Endothelial cell of umbilical vein (primary cell): ENCODE results near the gene FGF6. TPM values are rescaled to one million over a fixed set of nuclear protein-coding genes. Genes with fewer than 3 reads are reported as not detected.
"Not testable (repeated sequence)": the region's sequence is repeated elsewhere in the genome, so short reads cannot be mapped to it uniquely, and the experiment has no call there.

ENCODE experiments used
- BruUV-seq: library from RNA; stranded (reverse); fragments of 400-500 nt; replicated peaks from 2 replicates; lab custom pipeline; 2021; lab: Mats Ljungman, UMichigan
- CTCF ChIA-PET: fragments of 300-600, 350-600 bp; sonication (Branson Sonifier 250); formaldehyde crosslinking; loops from one replicate; lab custom pipeline; 2021; ENCODE audit warnings: antibody characterized with exemption, inconsistent platforms; lab: Charles Lee
- POLR2A ChIA-PET: fragments of 300-600, 350-600 bp; sonication (Branson Sonifier 250); formaldehyde crosslinking; loops from one replicate; lab custom pipeline; 2021; ENCODE audit warnings: antibody characterized with exemption, inconsistent platforms; lab: Charles Lee
- DNase-seq: peaks from one replicate; pipeline ENCODE4 v3.0.0-alpha.2; 2011; ENCODE audit warnings: low read depth, low spot score
- FAIRE-seq: peaks from 2 replicates; lab custom pipeline; 2011; peaks lifted over from hg19 to GRCh38; lab: Jason Lieb, UNC
- H2AFZ ChIP-seq: 2 replicates; pipeline ENCODE4 v1.6.0; 2012; ENCODE audit warnings: low read depth, low read length, control low read depth, inconsistent platforms
- H3K27ac ChIP-seq: 2 replicates; pipeline ENCODE4 v1.5.1; 2011; ENCODE audit warnings: low read depth, mild to moderate bottlenecking, control low read depth, low read length, moderate library complexity; ENCODE audit not compliant: insufficient read depth
- H3K27me3 ChIP-seq, 2 experiments: 2 replicates each; pipeline versions ENCODE4 v1.6.0 to v1.6.1; 2011; ENCODE audit warnings: low read length in 2 of 2, mixed read lengths in 1 of 2; ENCODE audit not compliant: control insufficient read depth in 2 of 2, insufficient read depth in 2 of 2
- H3K36me3 ChIP-seq, 2 experiments: 2 replicates in 1 of 2; 3 replicates in 1 of 2; pipeline ENCODE4 v1.5.1; 2011; ENCODE audit warnings: low read length in 2 of 2, mild to moderate bottlenecking in 1 of 2, moderate library complexity in 1 of 2; ENCODE audit not compliant: control insufficient read depth in 2 of 2, insufficient read depth in 2 of 2; ENCODE audit errors: extremely low read depth in 1 of 2
- H3K4me1 ChIP-seq: 3 replicates; pipeline ENCODE4 v1.5.1; 2011; ENCODE audit warnings: mild to moderate bottlenecking, low read length; ENCODE audit not compliant: control insufficient read depth, insufficient read depth; ENCODE audit errors: extremely low read depth
- H3K4me2 ChIP-seq: 2 replicates; pipeline ENCODE4 v1.6.1; 2011; ENCODE audit warnings: low read length, control low read depth, mixed read lengths; ENCODE audit not compliant: insufficient read depth
- H3K4me3 ChIP-seq, 3 experiments: fragments of 200-600 bp in 1 of 3; sonication (generic), shearing (Covaris generic) in 1 of 3; replicated peaks in 1 of 3; 2 replicates each; pipeline ENCODE4 v1.5.1; 2011 to 2016; ENCODE audit warnings: control low read depth in 3 of 3, low read length in 3 of 3, mild to moderate bottlenecking in 2 of 3, inconsistent platforms in 1 of 3, low read depth in 1 of 3, moderate library complexity in 1 of 3; ENCODE audit not compliant: insufficient read depth in 1 of 3
- H3K79me2 ChIP-seq: 2 replicates; pipeline ENCODE4 v1.6.0; 2012; ENCODE audit warnings: low read length, inconsistent platforms; ENCODE audit not compliant: control insufficient read depth, insufficient read depth
- H3K9ac ChIP-seq: replicated peaks from 2 replicates; pipeline ENCODE3; 2011; ENCODE audit warnings: low read length, control low read depth; ENCODE audit not compliant: insufficient read depth; ENCODE audit errors: extremely low read depth
- H3K9me1 ChIP-seq: replicated peaks from 3 replicates; pipeline ENCODE4 v1.6.0; 2011; ENCODE audit warnings: mild to moderate bottlenecking, low read length; ENCODE audit not compliant: control insufficient read depth, insufficient read depth; ENCODE audit errors: extremely low read depth
- H3K9me3 ChIP-seq: replicated peaks from 2 replicates; pipeline ENCODE4 v1.5.1; 2012; ENCODE audit warnings: low read length, inconsistent platforms; ENCODE audit not compliant: control insufficient read depth, insufficient read depth
- H4K20me1 ChIP-seq: replicated peaks from 2 replicates; pipeline ENCODE3; 2011; ENCODE audit warnings: mild to moderate bottlenecking, low read length; ENCODE audit not compliant: control insufficient read depth, insufficient read depth; ENCODE audit errors: extremely low read depth
- CTCF ChIP-seq, 2 donors: IDR thresholded peaks; 1 replicate in 1 of 2; 2 replicates in 1 of 2; pipeline ENCODE4 v1.5.1; 2011; ENCODE audit warnings: low read length in 2 of 2, mild to moderate bottlenecking in 2 of 2, moderate library complexity in 2 of 2, control low read depth in 1 of 2, inconsistent platforms in 1 of 2, low read depth in 1 of 2; ENCODE audit not compliant: insufficient read depth in 1 of 2; ENCODE audit errors: extremely low read depth in 1 of 2
- EZH2 ChIP-seq: IDR thresholded peaks from 2 replicates; pipeline ENCODE4 v1.6.1; 2012; ENCODE audit warnings: borderline replicate concordance, low read depth, mild to moderate bottlenecking, moderate library complexity, low read length, inconsistent platforms; ENCODE audit not compliant: severe bottlenecking
- FOS ChIP-seq: IDR thresholded peaks from 2 replicates; pipeline ENCODE4 v1.6.1; 2011; ENCODE audit warnings: mild to moderate bottlenecking, low read length, moderate library complexity, borderline replicate concordance; ENCODE audit not compliant: insufficient read depth
- GATA2 ChIP-seq: IDR thresholded peaks from 2 replicates; pipeline ENCODE4 v1.7.0; 2011; ENCODE audit warnings: low read depth, mild to moderate bottlenecking, moderate library complexity, mixed read lengths, low read length; ENCODE audit not compliant: insufficient read length, insufficient read depth
- JUN ChIP-seq: IDR thresholded peaks from 2 replicates; pipeline ENCODE4 v1.6.1; 2011; ENCODE audit warnings: borderline replicate concordance, low read depth; ENCODE audit not compliant: insufficient read length, insufficient read depth
- MAX ChIP-seq: IDR thresholded peaks from 2 replicates; pipeline ENCODE4 v1.6.1; 2011; ENCODE audit not compliant: insufficient read depth, insufficient read length
- MYC ChIP-seq: IDR thresholded peaks from one replicate; pipeline ENCODE4 v1.6.1; 2011; ENCODE audit warnings: mild to moderate bottlenecking, low read depth, low read length
- POLR2A ChIP-seq: IDR thresholded peaks from 2 replicates; pipeline ENCODE4 v1.6.1; 2012; ENCODE audit warnings: low read depth, mild to moderate bottlenecking, control low read depth, low read length
- POLR2AphosphoS5 ChIP-seq: IDR thresholded peaks from 2 replicates; pipeline ENCODE4 v1.6.1; 2012; ENCODE audit warnings: low read depth, mild to moderate bottlenecking, control low read depth, low read length, moderate library complexity; ENCODE audit not compliant: insufficient read depth
- dilution Hi-C: fragments of 300-500 bp; cut with MboI; formaldehyde crosslinking; loops from one replicate; pipeline ENCODE4 v1.15.0; 2019; ENCODE audit warnings: low sequenced_read_pairs; ENCODE audit not compliant: extremely low pct_ligation_motif_present
- intact Hi-C: fragments of 100-400 bp; cut with micrococcal nuclease; formaldehyde crosslinking; loops from one replicate; pipeline ENCODE4 v1.10.0; 2022
- polyA plus RNA-seq, 4 experiments: library from polyadenylated mRNA; depleted of rRNA in 3 of 4; stranded (reverse) in 3 of 4; unstranded in 1 of 4; fragments of >200 nt; gene quantifications; 2 replicates each; pipeline versions ENCODE4 v1.2.1 to v1.2.3, GENCODE V29; 2011 to 2012; ENCODE audit warnings: missing spikeins in 1 of 4
- total RNA-seq: library from RNA; stranded (reverse); gene quantifications from 2 replicates; pipeline ENCODE4 v1.2.3, GENCODE V29; 2021

The FGF6 gene
- total and polyA plus RNA-seq, 2 donors (not counting 3 experiments of a cell fraction or from before 2014, with no cell fraction given): not detected

- H3K9me1 ChIP-seq: no peaks in the 10 kb centered on the region
- no peaks in the 10 kb centered on the region for H3K79me2 ChIP-seq
- no peaks in the 10 kb centered on the region for H3K4me1 ChIP-seq
- no peak overlapping the region for H3K9ac ChIP-seq
- DNase-seq (no peak), FAIRE-seq (no peak)
- H3K27me3 ChIP-seq: peaks cover 0 to 3% of the 10 kb centered on the region in 2 experiments
- dilution Hi-C loops (no loop called here), intact Hi-C loops (no loop called here)
- no peaks in the 10 kb centered on the region for H3K36me3 ChIP-seq
- H3K9me3 ChIP-seq: no peaks in the 10 kb centered on the region
- H3K27ac ChIP-seq: no peak overlapping the region
- BruUV-seq: no TSS peak
- H4K20me1 ChIP-seq: no peaks in the 10 kb centered on the region
- no peak overlapping the region for H2AFZ ChIP-seq
- ChIA-PET POLR2A (interaction anchor here (0.7 kb wide), 1 partner anchor 16 kb away, joined by 5 read pairs; no protein-coding TSS in a partner anchor), CTCF (interaction anchor here (0.6 kb wide), 2 partner anchors 156 to 415 kb away, joined by 3 read pairs; no protein-coding TSS in a partner anchor)
- no peak for TF ChIP-seq EZH2
- no peak for TF ChIP-seq GATA2
- TF ChIP-seq MAX: no peak
- TF ChIP-seq POLR2A: no peak
- no peak for TF ChIP-seq MYC
- TF ChIP-seq POLR2AphosphoS5: no peak
- no peak for TF ChIP-seq FOS
- TF ChIP-seq CTCF (IDR thresholded peaks at IDR 0.05; ENCODE audit: extremely low read depth in 1 of 2, insufficient read depth in 1 of 2, low read depth in 1 of 2, low read length in 2 of 2): no peak
- no peak for TF ChIP-seq JUN
- no peak overlapping the region for H3K4me3 ChIP-seq
- no peak overlapping the region for H3K4me2 ChIP-seq
Measured at GRCh38 chr12:4460761-4461160, 15.1 kb upstream of the FGF6 start.

GRCh38 chr12:4455849-4456248 lies 10.2 kb upstream of the FGF6 start:
- intact Hi-C loops, DNase-seq, H3K4me3 ChIP-seq, H3K36me3 ChIP-seq, H3K9me3 ChIP-seq, FAIRE-seq, H3K27ac ChIP-seq, H3K4me2 ChIP-seq, H2AFZ ChIP-seq, CTCF ChIA-PET, H3K79me2 ChIP-seq, H4K20me1 ChIP-seq, POLR2A ChIA-PET, H3K9me1 ChIP-seq, BruUV-seq, H3K9ac ChIP-seq, dilution Hi-C loops, H3K27me3 ChIP-seq, H3K4me1 ChIP-seq: not testable (repeated sequence)
